ENCODE measurements around the gene ZNF524. TPM values are rescaled to one million over a fixed set of nuclear protein-coding genes. Genes with fewer than 3 reads are reported as not detected.

ZNF524 gene
- total and polyA plus RNA-seq, 9 of the 15 experiments (the other 6 are each of a cell fraction or from before 2014, with no cell fraction given): 0.08 to 15.6 (median 2.9) TPM

DNA sequence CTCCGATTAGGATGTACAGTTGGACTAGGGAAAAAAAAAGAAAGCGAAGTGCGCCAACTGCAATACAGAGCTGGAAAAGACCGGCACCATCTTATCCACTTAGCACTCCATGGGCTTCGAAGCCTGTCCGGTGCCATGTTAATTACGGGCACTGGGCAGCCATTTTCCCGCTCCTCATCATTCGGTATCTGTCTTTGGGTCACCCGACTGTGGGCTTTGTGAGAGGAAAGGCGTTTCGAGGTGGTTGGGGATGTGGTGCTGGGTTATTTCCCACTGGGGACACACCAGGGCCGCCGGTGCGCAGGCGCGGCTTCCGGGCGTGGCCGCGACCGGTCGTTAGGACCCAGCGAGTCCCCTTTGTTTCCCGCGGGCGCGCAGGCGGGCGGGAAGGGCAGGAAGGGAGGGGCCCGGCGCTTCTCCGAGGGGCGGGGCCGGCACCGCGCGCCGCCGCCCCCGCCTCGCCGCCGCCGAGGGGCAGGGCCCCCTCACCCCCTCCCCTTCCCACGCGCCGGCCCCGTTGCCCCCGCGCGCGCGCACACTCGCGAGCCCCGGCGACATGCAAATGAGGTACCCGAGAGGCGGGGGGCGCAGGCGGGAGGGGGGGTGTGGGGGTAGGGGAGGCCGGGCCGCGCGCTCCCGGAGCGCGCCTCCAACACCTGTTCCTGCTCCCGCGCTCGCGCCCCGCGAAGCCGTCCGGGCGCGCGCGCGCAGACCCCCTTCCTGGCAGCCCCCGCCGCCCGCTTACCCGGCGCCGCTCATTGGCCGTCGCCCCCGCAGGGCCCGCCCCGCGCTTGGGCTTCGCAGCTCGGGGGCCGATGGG lies at the start of gene ZNF524 (continued):
- TF ChIP-seq EGR1 (conservative IDR thresholded peaks at IDR 0.05) (0 out of 2 replicates have a peak, but pooled peaks have one; percentile 30), SRSF9 (IDR thresholded peaks at IDR 0.05; ENCODE audit: borderline replicate concordance, low read depth, low read length) (no peak), BHLHE40 (IDR thresholded peaks at IDR 0.05; ENCODE audit: low read length) (peak; percentile 42; the same call in 1 of the 2 replicates), CCNT2 (IDR thresholded peaks at IDR 0.05; ENCODE audit: borderline replicate concordance, extremely low read depth, insufficient read length, low read depth, low read length) (peak; percentile 84), KLF10 (CRISPR knock-in tag; IDR thresholded peaks at IDR 0.05) (no peak), IFI16 (CRISPR knock-in tag; IDR thresholded peaks at IDR 0.05) (no peak), ZFP36 (IDR thresholded peaks at IDR 0.05; ENCODE audit: low read depth, low read length, partially characterized antibody) (no peak), CBX8 (IDR thresholded peaks at IDR 0.05; ENCODE audit: borderline replicate concordance, extremely low read depth, low read depth, low read length, poor library complexity, severe bottlenecking) (no peak), MEF2D (tag; conservative IDR thresholded peaks at IDR 0.05; ENCODE audit: low read depth) (peak; percentile 78), ZNF354B (CRISPR knock-in tag; IDR thresholded peaks at IDR 0.05) (no peak), ATF1 (CRISPR knock-in tag; IDR thresholded peaks at IDR 0.05) (no peak), ATF1 (tag; IDR thresholded peaks at IDR 0.05) (0 out of 2 replicates have a peak, but pooled peaks have one; percentile 64), ZNF592 (IDR thresholded peaks at IDR 0.05) (no peak), TAF7 (tag; IDR thresholded peaks at IDR 0.05) (peak; percentile 91), ZC3H11A (IDR thresholded peaks at IDR 0.05; ENCODE audit: low read depth, low read length) (no peak)
- TF ChIP-seq, protein P1, sequence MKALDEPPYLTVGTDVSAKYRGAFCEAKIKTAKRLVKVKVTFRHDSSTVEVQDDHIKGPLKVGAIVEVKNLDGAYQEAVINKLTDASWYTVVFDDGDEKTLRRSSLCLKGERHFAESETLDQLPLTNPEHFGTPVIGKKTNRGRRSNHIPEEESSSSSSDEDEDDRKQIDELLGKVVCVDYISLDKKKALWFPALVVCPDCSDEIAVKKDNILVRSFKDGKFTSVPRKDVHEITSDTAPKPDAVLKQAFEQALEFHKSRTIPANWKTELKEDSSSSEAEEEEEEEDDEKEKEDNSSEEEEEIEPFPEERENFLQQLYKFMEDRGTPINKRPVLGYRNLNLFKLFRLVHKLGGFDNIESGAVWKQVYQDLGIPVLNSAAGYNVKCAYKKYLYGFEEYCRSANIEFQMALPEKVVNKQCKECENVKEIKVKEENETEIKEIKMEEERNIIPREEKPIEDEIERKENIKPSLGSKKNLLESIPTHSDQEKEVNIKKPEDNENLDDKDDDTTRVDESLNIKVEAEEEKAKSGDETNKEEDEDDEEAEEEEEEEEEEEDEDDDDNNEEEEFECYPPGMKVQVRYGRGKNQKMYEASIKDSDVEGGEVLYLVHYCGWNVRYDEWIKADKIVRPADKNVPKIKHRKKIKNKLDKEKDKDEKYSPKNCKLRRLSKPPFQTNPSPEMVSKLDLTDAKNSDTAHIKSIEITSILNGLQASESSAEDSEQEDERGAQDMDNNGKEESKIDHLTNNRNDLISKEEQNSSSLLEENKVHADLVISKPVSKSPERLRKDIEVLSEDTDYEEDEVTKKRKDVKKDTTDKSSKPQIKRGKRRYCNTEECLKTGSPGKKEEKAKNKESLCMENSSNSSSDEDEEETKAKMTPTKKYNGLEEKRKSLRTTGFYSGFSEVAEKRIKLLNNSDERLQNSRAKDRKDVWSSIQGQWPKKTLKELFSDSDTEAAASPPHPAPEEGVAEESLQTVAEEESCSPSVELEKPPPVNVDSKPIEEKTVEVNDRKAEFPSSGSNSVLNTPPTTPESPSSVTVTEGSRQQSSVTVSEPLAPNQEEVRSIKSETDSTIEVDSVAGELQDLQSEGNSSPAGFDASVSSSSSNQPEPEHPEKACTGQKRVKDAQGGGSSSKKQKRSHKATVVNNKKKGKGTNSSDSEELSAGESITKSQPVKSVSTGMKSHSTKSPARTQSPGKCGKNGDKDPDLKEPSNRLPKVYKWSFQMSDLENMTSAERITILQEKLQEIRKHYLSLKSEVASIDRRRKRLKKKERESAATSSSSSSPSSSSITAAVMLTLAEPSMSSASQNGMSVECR (CRISPR knock-in tag; IDR thresholded peaks at IDR 0.05): 0 out of 2 replicates have a peak, but pooled peaks have one; percentile 38
- TF ChIP-seq, protein P2, sequence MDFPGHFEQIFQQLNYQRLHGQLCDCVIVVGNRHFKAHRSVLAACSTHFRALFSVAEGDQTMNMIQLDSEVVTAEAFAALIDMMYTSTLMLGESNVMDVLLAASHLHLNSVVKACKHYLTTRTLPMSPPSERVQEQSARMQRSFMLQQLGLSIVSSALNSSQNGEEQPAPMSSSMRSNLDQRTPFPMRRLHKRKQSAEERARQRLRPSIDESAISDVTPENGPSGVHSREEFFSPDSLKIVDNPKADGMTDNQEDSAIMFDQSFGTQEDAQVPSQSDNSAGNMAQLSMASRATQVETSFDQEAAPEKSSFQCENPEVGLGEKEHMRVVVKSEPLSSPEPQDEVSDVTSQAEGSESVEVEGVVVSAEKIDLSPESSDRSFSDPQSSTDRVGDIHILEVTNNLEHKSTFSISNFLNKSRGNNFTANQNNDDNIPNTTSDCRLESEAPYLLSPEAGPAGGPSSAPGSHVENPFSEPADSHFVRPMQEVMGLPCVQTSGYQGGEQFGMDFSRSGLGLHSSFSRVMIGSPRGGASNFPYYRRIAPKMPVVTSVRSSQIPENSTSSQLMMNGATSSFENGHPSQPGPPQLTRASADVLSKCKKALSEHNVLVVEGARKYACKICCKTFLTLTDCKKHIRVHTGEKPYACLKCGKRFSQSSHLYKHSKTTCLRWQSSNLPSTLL (IDR thresholded peaks at IDR 0.05): no peak
